GM18951 (cell line): ENCODE data around the gene FBXO36.

ENCODE experiments used
- POLR2A ChIP-seq: IDR thresholded peaks from 4 replicates; pipeline ENCODE4 v1.6.1; 2011; ENCODE audit warnings: mild to moderate bottlenecking; ENCODE audit not compliant: insufficient read length, insufficient read depth; ENCODE audit errors: extremely low read depth
- in situ Hi-C: fragments of 300-500 bp; cut with MboI; formaldehyde crosslinking; loops from one replicate; pipeline ENCODE4 v1.12.0; 2022; ENCODE audit warnings: low sequenced_read_pairs, mixed read lengths, inconsistent platforms; ENCODE audit not compliant: unreplicated experiment

FBXO36 gene

DNA sequence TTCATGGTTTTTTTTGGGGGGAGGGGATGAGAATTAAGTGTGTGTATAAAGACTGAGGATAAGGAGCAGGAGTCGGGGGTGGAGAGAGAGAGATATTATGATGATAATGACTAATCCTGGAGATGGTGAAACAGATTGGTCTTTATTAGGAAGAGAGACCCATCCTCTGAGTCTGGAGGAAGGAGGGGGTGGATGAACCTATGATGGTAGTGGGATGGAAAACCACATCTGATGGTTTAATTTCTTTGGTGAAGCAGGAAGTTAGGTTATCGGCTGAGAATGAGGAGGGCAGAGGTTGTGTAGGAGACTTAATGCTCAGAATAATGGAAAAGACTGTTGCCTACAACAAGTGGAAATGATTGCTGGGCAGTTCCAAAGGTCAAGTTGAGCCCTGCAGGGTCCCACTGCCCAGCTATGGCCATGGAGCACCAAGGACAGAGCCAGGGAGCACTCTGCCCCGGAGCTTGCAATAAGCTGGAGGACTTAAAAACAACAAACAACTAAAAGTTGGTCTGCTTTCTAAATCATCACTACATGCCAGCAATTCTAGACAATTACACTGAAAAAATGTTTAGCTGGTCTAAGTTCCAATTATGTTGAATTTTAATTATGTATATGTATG lies 138.5 kb downstream of the FBXO36 start:
- TF ChIP-seq POLR2A = no peak
- in situ Hi-C loops = no loop called here
